ENCODE measurements around the gene CCL4.
"Not testable (repeated sequence)": the region's sequence is repeated elsewhere in the genome, so short reads cannot be mapped to it uniquely, and the experiment has no call there.

Gene CCL4

GRCh38 chr17:36094232-36094631 is 9.4 kb upstream of the CCL4 start:
- peaks cover 3% of the 10 kb centered on the region; the same call in 1 of the 2 replicates for H4K20me1 ChIP-seq (ENCODE audit: control insufficient read depth, insufficient read depth, low read depth, low read length)
- no peak overlapping the region for H3K27ac ChIP-seq (ENCODE audit: low read depth, low read length)
- H3K4me3 ChIP-seq (ENCODE audit: low read length): no peak overlapping the region
- H3K4me1 ChIP-seq (ENCODE audit: control insufficient read depth, low read length): peaks cover 32% of the 10 kb centered on the region
- H3K9me3 ChIP-seq (ENCODE audit: control insufficient read depth, insufficient read depth, low read length): no peaks in the 10 kb centered on the region
- H3K4me2 ChIP-seq (ENCODE audit: low read length): no peak overlapping the region
- peaks cover 7% of the 10 kb centered on the region; the same call in 1 of the 2 replicates for H3F3A ChIP-seq (ENCODE audit: control insufficient read depth, insufficient read depth)
- H3K9me2 ChIP-seq (replicated peaks; ENCODE audit: control insufficient read depth, low read length): no peaks in the 10 kb centered on the region
- H3K36me3 ChIP-seq (ENCODE audit: control insufficient read depth, low read length): no peaks in the 10 kb centered on the region
- H3K79me2 ChIP-seq (ENCODE audit: control insufficient read depth, low read length): no peaks in the 10 kb centered on the region
- H3K27me3 ChIP-seq (ENCODE audit: control insufficient read depth, low read length): peaks cover 34% of the 10 kb centered on the region
- TF ChIP-seq EZH2phosphoT487 (IDR thresholded peaks at IDR 0.05; ENCODE audit: borderline replicate concordance, low read length) (no peak), CTCF (IDR thresholded peaks at IDR 0.05; ENCODE audit: low read depth, low read length, poor library complexity, severe bottlenecking) (no peak)

- TF ChIP-seq EZH2phosphoT487 (IDR thresholded peaks at IDR 0.05; ENCODE audit: borderline replicate concordance, low read length): no peak
- no peak for TF ChIP-seq CTCF (IDR thresholded peaks at IDR 0.05; ENCODE audit: low read depth, low read length, poor library complexity, severe bottlenecking)
- Histone ChIP-seq H3K4me2 (ENCODE audit: low read length) (no peak overlapping the region), H3K9me2 (replicated peaks; ENCODE audit: control insufficient read depth, low read length) (no peaks in the 10 kb centered on the region), H3F3A (ENCODE audit: control insufficient read depth, insufficient read depth) (peaks cover 3% of the 10 kb centered on the region; the same call in 1 of the 2 replicates), H3K36me3 (ENCODE audit: control insufficient read depth, low read length) (no peaks in the 10 kb centered on the region), H3K9me3 (ENCODE audit: control insufficient read depth, insufficient read depth, low read length) (no peaks in the 10 kb centered on the region), H3K27me3 (ENCODE audit: control insufficient read depth, low read length) (peaks cover 33% of the 10 kb centered on the region), H3K27ac (ENCODE audit: low read depth, low read length) (no peak overlapping the region), H3K4me3 (ENCODE audit: low read length) (no peak overlapping the region), H3K4me1 (ENCODE audit: control insufficient read depth, low read length) (peaks cover 27% of the 10 kb centered on the region), H4K20me1 (ENCODE audit: control insufficient read depth, insufficient read depth, low read depth, low read length) (no peaks in the 10 kb centered on the region; the same call in 1 of the 2 replicates), H3K79me2 (ENCODE audit: control insufficient read depth, low read length) (no peaks in the 10 kb centered on the region)
Observed at GRCh38 chr17:36094746-36095145, 8.9 kb upstream of the CCL4 start.

- TF ChIP-seq EZH2phosphoT487 (IDR thresholded peaks at IDR 0.05; ENCODE audit: borderline replicate concordance, low read length) (no peak), CTCF (IDR thresholded peaks at IDR 0.05; ENCODE audit: low read depth, low read length, poor library complexity, severe bottlenecking) (no peak)
- Histone ChIP-seq H3K79me2 (ENCODE audit: control insufficient read depth, low read length) (no peaks in the 10 kb centered on the region), H3K27ac (ENCODE audit: low read depth, low read length) (no peak overlapping the region), H4K20me1 (ENCODE audit: control insufficient read depth, insufficient read depth, low read depth, low read length) (no peaks in the 10 kb centered on the region; the same call in 1 of the 2 replicates), H3K4me1 (ENCODE audit: control insufficient read depth, low read length) (peaks cover 17% of the 10 kb centered on the region), H3K27me3 (ENCODE audit: control insufficient read depth, low read length) (peaks cover 31% of the 10 kb centered on the region), H3K4me2 (ENCODE audit: low read length) (no peak overlapping the region), H3K9me2 (replicated peaks; ENCODE audit: control insufficient read depth, low read length) (no peaks in the 10 kb centered on the region), H3K4me3 (ENCODE audit: low read length) (no peak overlapping the region), H3F3A (ENCODE audit: control insufficient read depth, insufficient read depth) (no peaks in the 10 kb centered on the region), H3K9me3 (ENCODE audit: control insufficient read depth, insufficient read depth, low read length) (no peaks in the 10 kb centered on the region), H3K36me3 (ENCODE audit: control insufficient read depth, low read length) (no peaks in the 10 kb centered on the region)
Observed at GRCh38 chr17:36095992-36096391, 7.6 kb upstream of the CCL4 start.

GRCh38 chr17:36099004-36099403 is 4.6 kb upstream of the CCL4 start:
- not testable (repeated sequence) for H3K4me3 ChIP-seq (ENCODE audit: low read length); H3F3A ChIP-seq (ENCODE audit: control insufficient read depth, insufficient read depth); H3K9me3 ChIP-seq (ENCODE audit: control insufficient read depth, insufficient read depth, low read length); H3K27ac ChIP-seq (ENCODE audit: low read depth, low read length); H3K79me2 ChIP-seq (ENCODE audit: control insufficient read depth, low read length); H4K20me1 ChIP-seq (ENCODE audit: control insufficient read depth, insufficient read depth, low read depth, low read length); H3K36me3 ChIP-seq (ENCODE audit: control insufficient read depth, low read length); H3K4me2 ChIP-seq (ENCODE audit: low read length); H3K9me2 ChIP-seq (replicated peaks; ENCODE audit: control insufficient read depth, low read length)
- Histone ChIP-seq H3K4me1 (ENCODE audit: control insufficient read depth, low read length) (peaks cover 20% of the 10 kb centered on the region), H3K27me3 (ENCODE audit: control insufficient read depth, low read length) (peaks cover 16% of the 10 kb centered on the region)

- H4K20me1 ChIP-seq (ENCODE audit: control insufficient read depth, insufficient read depth, low read depth, low read length); H3F3A ChIP-seq (ENCODE audit: control insufficient read depth, insufficient read depth); H3K27ac ChIP-seq (ENCODE audit: low read depth, low read length); H3K36me3 ChIP-seq (ENCODE audit: control insufficient read depth, low read length); H3K9me2 ChIP-seq (replicated peaks; ENCODE audit: control insufficient read depth, low read length); H3K4me2 ChIP-seq (ENCODE audit: low read length); H3K9me3 ChIP-seq (ENCODE audit: control insufficient read depth, insufficient read depth, low read length); H3K79me2 ChIP-seq (ENCODE audit: control insufficient read depth, low read length); H3K4me3 ChIP-seq (ENCODE audit: low read length): not testable (repeated sequence)
- peaks cover 41% of the 10 kb centered on the region for H3K27me3 ChIP-seq (ENCODE audit: control insufficient read depth, low read length)
- peaks cover 31% of the 10 kb centered on the region for H3K4me1 ChIP-seq (ENCODE audit: control insufficient read depth, low read length)
Observed at GRCh38 chr17:36104246-36104645, 619 bp downstream of the CCL4 start.

All from DOHH2 (cell line).